GM19043 (cell line): ENCODE data around the gene CCDC187.

ENCODE experiments used
- ATAC-seq: cut with Tn5 transposase; IDR thresholded peaks from one replicate; pipeline ENCODE4 v1.9.1; 2021; ENCODE audit warnings: low read depth; ENCODE audit not compliant: unreplicated experiment

CCDC187 gene

GRCh38 chr9:136300866-136301265 lies 3.0 kb downstream of the CCDC187 start:
- no peak for ATAC-seq

DNA sequence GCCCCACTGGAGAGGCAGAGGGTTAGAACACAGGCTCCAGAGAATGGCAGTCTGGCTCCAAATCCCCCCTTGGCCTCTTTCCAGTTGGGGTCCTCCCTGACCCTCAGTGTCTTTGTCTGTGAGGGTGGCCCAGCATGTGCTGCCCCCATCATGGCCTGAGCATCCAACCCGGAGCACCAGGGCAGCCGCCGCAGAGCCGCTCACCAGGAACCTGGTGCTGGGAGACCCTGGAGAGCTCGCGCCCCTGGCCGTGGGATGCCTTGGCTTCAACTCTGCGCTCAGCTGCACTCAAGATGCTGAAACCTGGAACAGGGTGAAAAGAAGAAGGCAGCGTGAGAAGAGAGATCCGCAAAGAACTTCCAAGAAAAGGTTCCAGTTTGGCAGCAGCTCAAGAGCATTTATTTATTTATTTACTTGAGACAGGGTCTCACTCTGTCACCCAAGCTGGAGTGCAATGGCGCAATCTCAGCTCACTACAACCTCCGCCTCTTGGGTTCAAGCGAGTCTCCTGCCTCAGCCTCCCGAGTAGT lies 3.8 kb downstream of the CCDC187 start:
- no peak for ATAC-seq

DNA sequence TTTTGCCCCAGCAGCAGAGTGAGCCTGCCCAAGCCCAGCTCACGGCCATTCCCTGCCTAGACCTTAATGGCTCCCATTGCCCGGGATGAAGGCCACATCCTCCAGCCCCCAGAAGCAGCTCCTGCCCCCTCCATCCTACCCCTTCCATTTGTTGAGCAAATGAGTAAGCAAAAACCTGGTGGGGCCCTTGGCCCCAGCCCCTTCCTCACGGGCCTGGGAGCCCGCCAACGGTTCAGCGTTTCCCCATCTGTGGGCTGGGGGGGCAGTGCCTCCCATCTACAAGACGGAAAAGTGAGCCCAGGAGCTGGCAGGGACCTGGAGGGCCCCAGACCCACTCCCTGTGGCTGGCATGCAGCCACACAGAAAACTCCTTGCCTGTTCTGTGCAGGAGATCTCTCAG lies 4.4 kb downstream of the CCDC187 start:
- ATAC-seq, result no peak

GRCh38 chr9:136299116-136299515 lies 4.8 kb downstream of the CCDC187 start:
- no peak for ATAC-seq

DNA sequence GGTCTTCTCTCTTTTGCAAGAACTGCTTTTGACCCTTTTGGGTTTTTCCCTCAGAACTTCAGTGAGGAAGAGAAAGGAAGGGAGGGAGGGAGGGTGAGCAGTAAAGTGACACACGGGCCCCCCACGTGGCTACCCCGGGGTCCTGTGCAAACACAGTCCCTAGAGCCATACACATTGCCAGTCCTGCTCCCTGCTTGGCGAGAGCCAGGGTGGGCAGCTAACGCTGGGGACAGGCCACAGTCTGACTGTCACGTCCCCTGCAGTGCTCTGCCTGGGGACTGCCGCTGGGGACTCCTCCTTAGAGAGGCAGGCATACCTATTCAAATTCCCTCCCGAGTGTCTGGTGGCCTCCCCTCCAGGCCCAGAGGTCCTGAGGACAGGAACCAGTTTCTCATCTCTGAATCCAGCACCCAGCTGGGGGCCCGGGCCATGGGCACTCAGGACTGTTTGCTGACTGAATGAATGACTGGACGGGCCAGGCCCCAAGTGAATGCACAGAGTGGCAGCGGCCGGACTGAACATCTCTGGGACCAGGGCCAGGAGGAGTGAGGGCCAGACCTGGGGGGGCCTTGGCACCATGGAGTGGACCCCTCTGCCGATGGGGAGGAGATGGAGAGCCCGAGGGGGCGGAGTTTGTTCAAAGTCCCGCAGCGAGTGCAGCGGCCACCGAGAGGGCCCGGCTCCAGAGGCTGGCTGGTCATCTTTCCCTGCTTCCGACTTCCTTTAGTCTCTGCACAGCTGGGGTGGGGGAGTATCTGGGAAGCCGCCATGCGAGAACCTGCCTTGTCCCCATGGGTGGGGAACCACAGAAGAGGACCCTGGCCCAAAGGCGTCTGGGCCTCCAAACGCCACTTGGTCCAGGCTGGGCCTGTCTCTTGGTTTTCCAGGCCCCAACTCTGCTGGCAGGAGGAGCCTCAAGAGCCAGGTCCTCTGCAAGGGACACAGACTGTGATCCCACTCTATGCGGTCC lies 5.8 kb downstream of the CCDC187 start:
- ATAC-seq, result no peak

- no peak for ATAC-seq
Measured at GRCh38 chr9:136297016-136297691, 6.7 kb downstream of the CCDC187 start.

- no peak for ATAC-seq
Measured at GRCh38 chr9:136296434-136297015, 7.4 kb downstream of the CCDC187 start.

GRCh38 chr9:136295542-136296433 lies 8.1 kb downstream of the CCDC187 start:
- ATAC-seq, result no peak

GRCh38 chr9:136295055-136295454 lies 8.8 kb downstream of the CCDC187 start:
- no peak for ATAC-seq

DNA sequence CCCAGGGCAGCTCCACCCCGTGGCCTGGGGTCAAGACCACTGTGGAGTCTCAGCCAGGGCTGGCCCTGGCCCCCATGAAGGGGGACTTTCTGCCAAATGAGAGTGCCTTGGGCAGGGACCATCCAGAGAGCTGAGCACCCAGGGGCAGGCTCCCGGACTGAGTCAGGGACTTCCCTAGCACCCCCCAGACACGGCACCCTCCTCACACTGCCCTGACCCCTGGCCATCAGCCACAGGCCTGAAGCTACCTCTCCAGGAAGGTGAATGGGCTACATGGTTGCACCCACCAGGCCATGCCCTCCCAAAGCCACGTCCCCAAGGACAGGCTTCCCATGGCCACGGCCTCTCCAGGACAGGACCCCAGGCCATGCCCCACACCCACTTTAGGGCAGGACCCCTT lies 9.5 kb downstream of the CCDC187 start:
- ATAC-seq, result no peak

- no peak for ATAC-seq
Measured at GRCh38 chr9:136293476-136294077, 10.3 kb downstream of the CCDC187 start.

GRCh38 chr9:136292591-136293448 lies 11.1 kb downstream of the CCDC187 start:
- ATAC-seq, result no peak

GRCh38 chr9:136292026-136292538 lies 11.8 kb downstream of the CCDC187 start:
- no peak for ATAC-seq

DNA sequence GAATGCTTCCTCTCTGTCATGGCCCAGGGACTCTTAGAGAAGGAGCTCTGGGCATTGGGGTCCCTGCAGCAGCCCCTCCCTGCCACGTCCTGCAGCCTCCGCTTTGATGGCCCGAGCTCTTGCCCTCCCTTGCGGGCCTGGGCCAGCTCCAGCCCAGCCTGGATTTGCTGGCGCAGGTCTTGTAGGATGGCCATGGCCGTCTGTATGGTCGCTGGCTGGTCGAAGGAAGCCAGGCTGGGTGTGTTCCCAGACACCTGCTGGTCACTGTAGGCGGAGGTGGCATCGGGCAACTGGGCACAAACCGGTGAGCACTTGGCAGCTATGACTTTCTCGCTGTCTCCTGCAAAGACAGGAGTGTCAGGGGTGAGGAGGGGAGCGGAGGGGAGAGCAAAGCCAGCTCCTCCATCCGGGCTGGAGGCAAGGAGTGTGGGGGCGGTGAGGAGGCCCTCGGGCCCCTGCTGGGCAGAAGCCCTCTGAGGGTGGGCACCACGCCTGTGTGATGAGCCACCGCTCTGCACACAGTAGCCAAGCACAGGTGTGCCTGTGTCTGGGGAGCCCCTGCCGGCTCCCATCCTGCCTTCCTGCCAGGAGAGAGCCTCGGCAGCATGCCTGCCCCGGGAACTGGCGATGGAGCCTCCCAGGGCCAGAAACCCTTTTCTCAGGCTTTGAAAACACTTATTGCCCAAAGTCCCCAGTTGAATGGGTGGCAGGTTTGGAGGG lies 12.4 kb downstream of the CCDC187 start:
- ATAC-seq, result no peak

DNA sequence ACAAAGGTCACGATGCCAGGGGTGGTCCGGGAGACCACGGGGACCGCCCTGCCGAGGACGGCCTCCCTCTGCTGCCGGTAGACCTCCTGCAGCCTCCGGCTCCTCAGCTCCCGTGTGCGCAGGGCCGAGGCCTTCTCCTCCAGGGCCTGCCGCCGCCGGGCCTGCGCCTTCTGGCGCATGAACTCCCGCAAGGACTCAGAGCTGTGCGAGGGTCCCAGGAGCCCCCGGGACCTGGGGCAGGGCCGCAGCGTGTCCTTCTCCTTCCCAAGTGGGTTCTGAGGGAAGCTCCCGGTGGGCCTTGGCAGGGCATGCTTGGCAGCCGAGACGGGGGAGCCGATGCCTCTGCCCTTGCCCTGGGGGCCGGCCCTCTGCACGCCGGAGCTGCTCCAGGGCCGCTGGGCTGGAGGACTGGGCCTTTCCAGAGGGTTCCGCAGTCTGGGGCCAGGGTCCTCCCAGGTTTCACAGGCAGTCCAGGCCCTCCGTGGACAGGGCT lies 13.3 kb downstream of the CCDC187 start:
- no peak for ATAC-seq

DNA sequence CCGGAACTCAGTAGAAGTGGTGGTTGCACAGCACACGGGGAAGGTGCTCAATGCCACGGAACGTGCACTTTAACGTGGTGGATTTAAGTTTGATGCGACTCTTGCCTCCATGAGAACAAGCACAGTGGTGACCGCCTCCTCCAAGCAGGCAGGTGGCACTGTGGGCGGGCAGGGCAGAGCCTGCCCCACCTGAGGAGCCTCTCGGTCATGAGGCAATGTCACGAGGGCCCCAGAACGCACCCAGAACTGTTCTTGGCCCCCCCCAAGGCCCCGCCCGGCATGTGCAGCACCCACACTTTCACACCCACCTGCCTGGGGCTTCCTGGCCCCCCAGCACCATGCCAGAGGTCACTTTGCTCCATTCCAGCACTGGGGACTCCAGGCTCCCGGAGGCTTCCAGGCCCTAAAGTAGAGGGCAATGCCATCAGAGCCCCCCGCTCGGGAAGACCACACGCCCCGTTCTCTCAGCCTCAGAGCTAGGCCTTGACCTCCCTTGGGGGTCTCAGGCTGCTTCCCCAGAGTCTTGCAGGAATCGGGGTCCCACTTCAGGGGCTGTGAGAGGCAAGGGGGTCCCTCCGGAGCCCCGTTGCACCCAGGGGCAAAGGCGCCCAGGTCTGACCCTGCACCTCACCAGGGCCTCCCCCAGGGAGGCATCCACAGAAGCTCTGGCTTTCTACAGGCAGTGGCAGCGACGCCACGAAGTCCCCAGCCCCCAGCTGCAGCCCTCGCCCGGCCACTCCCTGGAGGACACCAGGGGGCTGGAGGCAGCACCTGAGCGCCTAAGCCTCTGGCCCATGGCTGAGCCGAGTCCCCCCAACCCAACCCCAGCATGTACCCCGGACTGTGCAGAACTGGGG lies 14.0 kb downstream of the CCDC187 start:
- ATAC-seq, result no peak
